PC-3 (cell line): ENCODE data around the gene FSCN2.

Source experiments
- CTCF ChIP-seq: fragments of 300-600 bp; sonication (generic); conservative IDR thresholded peaks from 2 replicates; pipeline ENCODE4 v1.5.1; 2017; ENCODE audit warnings: antibody characterized with exemption, low read depth, mild to moderate bottlenecking, low read length
- EZH2 ChIP-seq: fragments of 300-600 bp; sonication (generic); IDR thresholded peaks from one replicate; pipeline ENCODE4 v1.6.1; 2017; ENCODE audit warnings: antibody characterized with exemption, mild to moderate bottlenecking, low read length; ENCODE audit not compliant: unreplicated experiment

- TF ChIP-seq EZH2 (no peak), CTCF (no peak)
These were observed 33.3 kb downstream of the FSCN2 start for GRCh38 chr17:81561494-81561885.
